Mucosa of stomach (tissue), 1 donor: Measurements from ENCODE around the gene ZFC3H1.

ENCODE experiments used
- H3K27me3 ChIP-seq: one replicate; pipeline ENCODE4 v1.7.0; 2013; ENCODE audit warnings: mild to moderate bottlenecking, low read length; ENCODE audit not compliant: control insufficient read depth, insufficient read depth
- H3K36me3 ChIP-seq: one replicate; pipeline ENCODE4 v1.7.0; 2013; ENCODE audit warnings: low read length; ENCODE audit not compliant: control insufficient read depth, insufficient read depth
- H3K4me1 ChIP-seq: one replicate; pipeline ENCODE4 v1.7.0; 2013; ENCODE audit warnings: mild to moderate bottlenecking, low read length; ENCODE audit not compliant: control insufficient read depth, insufficient read depth
- H3K4me3 ChIP-seq: one replicate; pipeline ENCODE4 v1.7.0; 2013; ENCODE audit warnings: low read length
- H3K9ac ChIP-seq: one replicate; pipeline ENCODE4 v1.7.0; 2013; ENCODE audit warnings: mild to moderate bottlenecking, low read length, moderate library complexity
- H3K9me3 ChIP-seq: one replicate; pipeline ENCODE4 v1.7.0; 2013; ENCODE audit warnings: mild to moderate bottlenecking, low read length, moderate library complexity; ENCODE audit not compliant: control insufficient read depth
- donor health status: Pancreatic carcinoma.

Gene ZFC3H1

DNA sequence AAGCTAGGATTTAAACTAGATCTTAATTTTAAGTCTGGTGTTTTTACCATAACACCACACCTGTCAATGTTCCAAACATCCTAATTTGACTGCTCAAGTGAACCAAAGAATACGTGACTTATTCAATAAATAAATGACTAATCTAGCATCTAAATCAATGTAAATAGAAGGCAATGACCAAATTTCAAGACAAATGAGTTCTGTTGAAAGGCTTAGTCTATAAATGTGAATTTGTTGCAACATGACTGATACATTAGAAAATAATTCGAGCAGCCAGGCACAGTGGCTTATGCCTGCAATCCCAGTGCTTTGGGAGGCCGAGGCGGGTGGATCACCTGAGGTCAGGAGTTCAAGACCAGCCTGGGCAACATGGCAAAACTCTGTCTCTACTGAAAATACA, 15.1 kb downstream of the ZFC3H1 start:
- Histone ChIP-seq H3K9me3 (no peaks in the 10 kb centered on the region), H3K36me3 (no peaks in the 10 kb centered on the region)

DNA sequence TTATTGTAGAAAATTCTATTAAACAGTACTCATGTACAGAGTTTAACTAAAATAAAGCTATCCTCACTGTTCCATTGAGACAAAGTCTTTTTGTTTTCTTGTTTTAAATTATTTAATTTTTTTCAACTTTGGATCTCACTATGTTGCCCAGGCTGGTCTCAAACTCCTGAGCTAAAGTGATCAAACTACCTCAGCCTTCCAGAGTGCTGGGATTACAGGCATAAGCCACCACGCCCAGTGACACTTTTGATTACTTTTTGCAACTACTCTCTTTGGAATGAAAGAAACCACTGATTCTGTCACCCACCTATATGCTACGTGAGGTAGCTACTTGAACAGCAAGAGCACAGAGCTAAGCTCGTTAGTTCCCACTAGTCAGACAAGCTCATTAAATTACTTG, 17.1 kb downstream of the ZFC3H1 start:
- H3K9me3 ChIP-seq: no peaks in the 10 kb centered on the region
- H3K36me3 ChIP-seq: no peaks in the 10 kb centered on the region
- no peak overlapping the region for H3K4me3 ChIP-seq
- no peak overlapping the region for H3K9ac ChIP-seq
- no peaks in the 10 kb centered on the region for H3K4me1 ChIP-seq
- no peaks in the 10 kb centered on the region for H3K27me3 ChIP-seq

More for the DNA sequence above, 15.1 kb downstream of the ZFC3H1 start:
- H3K4me1 ChIP-seq: no peaks in the 10 kb centered on the region
- H3K27me3 ChIP-seq: no peaks in the 10 kb centered on the region
- H3K9ac ChIP-seq: no peak overlapping the region
- H3K4me3 ChIP-seq: no peak overlapping the region

DNA sequence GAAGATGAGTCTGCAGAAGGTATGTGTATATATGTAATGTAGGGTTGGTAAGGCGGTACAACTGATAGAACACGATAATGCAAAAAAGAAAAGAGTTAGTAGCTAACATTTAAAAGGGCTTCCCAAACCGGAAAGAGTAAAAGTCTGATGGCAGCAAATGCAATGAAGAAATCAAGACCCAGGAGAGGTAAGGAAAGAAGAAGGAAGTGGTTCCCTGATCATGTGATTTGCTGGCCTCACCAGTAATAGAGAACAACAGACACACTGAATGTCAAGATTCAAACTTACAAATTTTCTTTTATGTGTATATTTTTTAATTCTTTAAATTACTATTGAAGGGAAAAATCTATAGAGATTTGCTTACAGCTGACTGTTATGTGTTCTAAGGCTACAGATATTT, 18.4 kb downstream of the ZFC3H1 start:
- Histone ChIP-seq H3K4me1 (no peaks in the 10 kb centered on the region), H3K27me3 (no peaks in the 10 kb centered on the region), H3K4me3 (no peak overlapping the region), H3K9ac (no peak overlapping the region), H3K36me3 (no peaks in the 10 kb centered on the region), H3K9me3 (no peaks in the 10 kb centered on the region)

DNA sequence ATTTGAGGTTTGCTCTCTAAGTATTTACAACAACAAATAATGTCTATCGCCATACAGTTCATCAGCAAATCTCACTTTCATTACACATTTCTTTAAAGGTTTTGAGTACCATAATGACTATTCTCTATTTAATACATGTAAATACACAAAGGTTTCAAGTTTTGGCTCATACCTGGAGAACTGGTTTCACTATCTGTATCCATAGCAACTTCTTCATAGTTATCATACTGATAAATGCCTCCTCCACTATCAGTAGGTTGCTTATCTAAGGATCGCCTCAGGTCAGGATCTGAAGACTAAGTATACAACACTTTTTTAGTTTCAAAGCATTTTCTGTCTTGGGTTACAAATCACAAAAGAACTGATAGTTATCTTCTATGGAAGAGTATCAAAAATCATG, 21.4 kb downstream of the ZFC3H1 start:
- H3K27me3 ChIP-seq: no peaks in the 10 kb centered on the region

DNA sequence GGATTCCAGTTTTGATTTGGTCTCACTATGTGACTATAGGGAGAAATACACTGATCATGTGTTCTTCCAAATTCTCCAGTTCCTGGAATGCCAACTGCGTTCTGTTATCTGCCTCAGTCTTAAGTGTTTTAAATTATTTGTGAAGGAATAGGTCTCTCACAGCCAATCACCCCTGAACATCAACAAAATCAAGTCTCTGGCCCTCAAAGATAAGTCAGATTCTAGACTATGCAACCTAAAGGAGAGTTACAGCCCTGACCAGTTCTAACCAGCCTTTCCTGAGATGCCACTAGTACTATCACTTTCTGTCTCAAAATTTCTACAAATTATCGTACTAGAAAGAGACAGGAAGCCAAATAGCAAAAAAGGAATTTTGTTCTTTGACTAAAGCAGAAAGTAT, 22.3 kb downstream of the ZFC3H1 start:
- no peaks in the 10 kb centered on the region for H3K4me1 ChIP-seq

More for the DNA sequence above, 21.4 kb downstream of the ZFC3H1 start:
- no peaks in the 10 kb centered on the region for H3K9me3 ChIP-seq
- H3K9ac ChIP-seq: no peak overlapping the region
- H3K36me3 ChIP-seq: no peaks in the 10 kb centered on the region
- H3K4me1 ChIP-seq: no peaks in the 10 kb centered on the region
- H3K4me3 ChIP-seq: no peak overlapping the region

DNA sequence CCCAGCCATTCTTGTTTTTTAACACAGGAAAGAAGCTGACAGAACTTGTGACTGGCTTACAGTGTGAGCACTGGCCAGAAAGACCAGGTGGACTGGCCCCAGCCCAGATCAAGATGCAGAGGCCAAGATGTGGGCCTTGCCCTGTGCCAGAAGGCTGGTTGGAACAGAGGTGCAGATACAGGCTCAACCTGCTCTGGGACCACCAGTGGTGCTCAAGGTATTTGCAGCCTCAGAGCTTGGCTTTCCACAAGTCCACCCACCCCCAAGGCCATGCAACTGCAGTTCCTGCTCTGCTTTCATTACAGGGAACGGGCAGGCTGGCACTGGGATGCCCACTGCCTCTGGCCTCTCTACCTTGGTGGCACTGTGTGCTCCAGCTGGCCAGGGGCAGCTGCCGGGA, 23.3 kb downstream of the ZFC3H1 start:
- Histone ChIP-seq H3K27me3 (no peaks in the 10 kb centered on the region), H3K9me3 (no peaks in the 10 kb centered on the region), H3K9ac (no peak overlapping the region), H3K36me3 (peaks cover 3% of the 10 kb centered on the region), H3K4me1 (no peaks in the 10 kb centered on the region), H3K4me3 (no peak overlapping the region)

More for the DNA sequence above, 22.3 kb downstream of the ZFC3H1 start:
- Histone ChIP-seq H3K36me3 (peaks cover 3% of the 10 kb centered on the region), H3K4me3 (no peak overlapping the region), H3K9me3 (no peaks in the 10 kb centered on the region), H3K9ac (no peak overlapping the region), H3K27me3 (no peaks in the 10 kb centered on the region)

DNA sequence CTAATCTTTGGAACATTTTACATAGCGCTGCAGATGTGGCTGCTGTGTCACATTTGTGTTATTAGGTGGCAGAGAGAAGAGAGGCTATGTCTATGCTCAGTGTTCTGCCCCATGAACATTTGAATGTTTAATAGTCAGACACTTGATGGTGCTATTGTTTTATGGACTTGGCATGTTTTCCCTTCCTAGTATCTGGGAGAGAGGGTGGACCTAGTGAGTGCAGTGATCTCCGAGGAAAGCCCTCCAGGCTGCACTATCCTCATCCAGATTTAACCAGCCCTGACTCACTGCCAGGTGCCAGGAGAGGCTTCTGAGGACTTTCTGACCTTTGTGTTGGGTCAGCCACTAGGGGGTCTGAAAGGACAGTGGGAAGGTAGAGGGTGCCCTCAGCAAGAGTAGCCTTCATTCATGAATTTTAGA, 24.3 kb downstream of the ZFC3H1 start:
- no peak overlapping the region for H3K9ac ChIP-seq
- no peak overlapping the region for H3K4me3 ChIP-seq
- H3K36me3 ChIP-seq: peaks cover 3% of the 10 kb centered on the region
- H3K4me1 ChIP-seq: no peaks in the 10 kb centered on the region
- no peaks in the 10 kb centered on the region for H3K9me3 ChIP-seq
- no peaks in the 10 kb centered on the region for H3K27me3 ChIP-seq

DNA sequence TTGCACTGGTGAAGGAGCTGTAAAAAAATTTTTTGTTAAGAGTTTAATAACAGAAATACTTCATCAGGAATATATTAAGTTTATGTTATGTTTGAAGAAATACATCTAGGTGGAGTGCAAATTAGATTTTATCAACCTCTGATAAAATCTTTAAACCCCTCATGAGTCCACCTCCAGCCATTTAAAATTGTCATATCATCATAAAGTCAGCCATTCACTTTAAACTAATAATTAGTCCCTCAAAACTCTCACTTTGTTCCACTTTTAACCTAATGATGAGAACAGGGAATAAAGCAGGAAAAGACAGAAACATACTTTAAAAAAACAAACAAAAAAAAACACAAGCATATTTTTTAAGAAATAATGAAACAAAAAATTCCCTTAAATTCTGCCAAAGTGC, 25.1 kb downstream of the ZFC3H1 start:
- no peaks in the 10 kb centered on the region for H3K9me3 ChIP-seq
- H3K4me3 ChIP-seq: no peak overlapping the region
- H3K9ac ChIP-seq: no peak overlapping the region
- no peaks in the 10 kb centered on the region for H3K4me1 ChIP-seq
- H3K27me3 ChIP-seq: no peaks in the 10 kb centered on the region
- H3K36me3 ChIP-seq: peaks cover 3% of the 10 kb centered on the region

DNA sequence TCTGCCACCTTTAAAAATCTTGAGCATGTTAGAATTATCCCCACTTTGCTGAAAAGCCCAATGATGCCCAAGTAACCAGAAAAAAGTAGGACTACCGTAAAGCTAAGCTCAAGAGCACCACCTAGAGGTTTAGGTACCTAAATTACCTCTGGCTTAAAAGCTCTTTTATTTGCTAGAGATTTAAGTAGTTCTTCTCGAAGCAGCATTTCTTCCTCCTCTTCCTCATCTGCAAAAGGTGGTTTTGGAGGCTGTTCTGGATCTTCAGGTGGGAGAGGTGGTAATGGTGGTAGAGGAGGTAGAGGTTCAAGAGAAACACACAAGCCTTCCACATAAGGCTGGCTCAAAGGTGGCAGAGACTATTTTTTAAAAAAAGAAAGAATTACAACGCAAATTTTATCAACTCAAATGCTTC, 26.9 kb downstream of the ZFC3H1 start:
- Histone ChIP-seq H3K4me3 (no peak overlapping the region), H3K36me3 (peaks cover 3% of the 10 kb centered on the region), H3K4me1 (no peaks in the 10 kb centered on the region), H3K27me3 (no peaks in the 10 kb centered on the region), H3K9ac (no peak overlapping the region), H3K9me3 (no peaks in the 10 kb centered on the region)

DNA sequence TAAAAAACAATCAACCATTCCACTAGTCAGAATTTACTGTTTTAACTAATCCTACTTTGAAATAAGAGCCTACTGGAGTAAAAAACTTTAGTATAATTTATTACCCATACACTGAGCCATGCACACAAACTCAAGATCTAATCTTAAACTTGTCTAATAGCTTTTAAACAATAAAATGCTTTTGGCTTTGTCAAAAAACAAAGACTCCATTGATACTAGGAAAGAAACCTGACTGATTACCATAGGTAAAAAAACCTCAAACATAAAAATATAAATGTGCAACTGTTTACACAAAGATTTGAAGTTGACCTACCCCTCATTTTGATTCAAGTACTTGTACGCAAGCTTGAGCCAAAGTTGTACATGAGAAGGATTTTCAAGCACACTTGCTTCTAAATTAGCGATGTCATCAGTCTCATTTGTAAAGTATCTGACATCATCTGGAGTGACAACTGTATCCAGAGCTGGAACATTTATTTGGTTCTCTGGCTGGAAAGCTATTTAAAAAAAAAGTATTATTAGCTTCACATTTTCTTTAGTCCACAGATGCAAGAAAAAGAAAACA, 36.1 kb downstream of the ZFC3H1 start:
- Histone ChIP-seq H3K9ac (no peak overlapping the region), H3K27me3 (no peaks in the 10 kb centered on the region), H3K4me3 (no peak overlapping the region), H3K9me3 (no peaks in the 10 kb centered on the region), H3K4me1 (no peaks in the 10 kb centered on the region), H3K36me3 (peaks cover 5% of the 10 kb centered on the region)

DNA sequence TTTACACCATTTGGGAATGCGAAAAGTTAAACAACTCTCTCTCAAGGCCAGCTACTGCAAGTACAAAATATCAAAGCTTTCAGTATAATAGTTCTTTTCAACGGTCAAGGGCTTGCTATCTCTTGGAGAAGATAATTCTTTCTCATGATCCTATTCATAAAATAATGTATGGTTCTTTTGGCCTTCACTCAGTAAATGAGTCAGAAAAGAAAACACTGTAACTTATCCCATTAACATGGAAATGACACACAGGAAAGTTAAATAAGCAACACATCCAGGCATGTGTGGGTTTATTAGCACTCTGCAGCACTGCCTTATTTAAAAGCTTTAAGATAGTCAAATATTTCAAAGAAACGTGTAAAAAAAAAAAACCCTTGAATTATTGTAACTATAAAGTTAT, 36.9 kb downstream of the ZFC3H1 start:
- H3K4me3 ChIP-seq: no peak overlapping the region
- peaks cover 5% of the 10 kb centered on the region for H3K36me3 ChIP-seq
- H3K27me3 ChIP-seq: no peaks in the 10 kb centered on the region
- H3K9me3 ChIP-seq: no peaks in the 10 kb centered on the region
- H3K4me1 ChIP-seq: no peaks in the 10 kb centered on the region
- H3K9ac ChIP-seq: no peak overlapping the region

DNA sequence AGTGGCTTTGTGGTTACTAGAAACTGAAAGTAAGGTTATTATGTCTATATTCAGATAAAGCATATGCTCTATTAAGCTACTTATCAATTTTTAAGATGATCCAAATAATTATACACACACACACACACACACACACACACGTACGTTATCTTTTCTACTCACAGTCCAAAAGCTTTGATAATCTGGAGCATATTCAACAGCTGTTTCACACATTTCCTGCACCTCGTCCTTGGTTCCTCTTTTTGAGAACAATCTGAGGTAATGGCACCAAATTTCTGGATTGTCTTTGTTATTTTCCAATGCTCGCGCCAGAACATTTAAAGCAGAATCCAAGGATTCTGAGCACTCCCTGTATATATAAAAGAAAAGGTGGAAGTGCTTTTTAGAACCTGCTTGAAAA, 37.5 kb downstream of the ZFC3H1 start:
- Histone ChIP-seq H3K4me1 (no peaks in the 10 kb centered on the region), H3K36me3 (peaks cover 5% of the 10 kb centered on the region), H3K9ac (no peak overlapping the region), H3K4me3 (no peak overlapping the region), H3K27me3 (no peaks in the 10 kb centered on the region), H3K9me3 (no peaks in the 10 kb centered on the region)

DNA sequence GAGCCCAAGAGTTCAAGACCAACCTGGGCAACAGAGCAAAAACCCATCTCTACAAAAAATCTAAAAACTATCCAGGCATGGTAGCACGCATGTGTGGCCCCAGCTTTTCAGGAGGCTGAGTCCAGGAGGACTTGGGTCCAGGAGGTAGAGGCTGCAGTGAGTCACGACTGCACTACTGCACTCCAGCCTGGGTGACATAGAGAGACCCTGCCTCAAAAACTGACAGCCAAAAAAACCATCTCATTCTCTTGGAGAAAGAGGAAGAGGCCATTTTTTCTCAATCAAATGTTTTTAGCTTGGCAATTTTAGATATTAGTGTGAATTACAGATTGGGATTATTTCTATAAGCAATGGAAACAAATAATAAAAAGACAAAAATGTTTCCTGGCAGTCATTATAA, 38.2 kb downstream of the ZFC3H1 start:
- H3K36me3 ChIP-seq: peaks cover 5% of the 10 kb centered on the region

More for the DNA sequence above, 38.2 kb downstream of the ZFC3H1 start:
- Histone ChIP-seq H3K4me1 (no peaks in the 10 kb centered on the region), H3K4me3 (no peak overlapping the region), H3K9ac (no peak overlapping the region), H3K9me3 (no peaks in the 10 kb centered on the region), H3K27me3 (no peaks in the 10 kb centered on the region)
